ENCODE results near the gene AK9.
"Not testable (repeated sequence)": the region's sequence is repeated elsewhere in the genome, so short reads cannot be mapped to it uniquely, and the experiment has no call there.

Gene AK9

DNA sequence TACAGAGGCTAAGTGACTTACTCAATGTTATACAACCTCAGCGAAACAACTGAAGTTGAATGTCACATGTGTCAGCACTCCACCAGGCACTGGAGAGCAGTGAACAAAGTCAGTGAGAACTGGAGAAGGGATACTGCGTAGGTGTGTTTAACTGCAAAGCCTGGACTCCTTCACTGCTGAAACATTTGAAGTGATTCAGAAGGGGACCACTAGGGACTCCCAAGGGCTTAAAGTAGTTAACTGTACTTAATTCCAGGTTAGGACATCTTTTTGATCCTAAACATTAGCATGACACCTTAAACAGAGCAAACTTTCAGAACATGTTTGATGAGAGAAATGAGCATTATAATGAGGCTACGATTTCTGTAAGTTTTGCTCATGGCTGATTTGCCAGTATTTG is 163.0 kb downstream of the AK9 start:
- Histone ChIP-seq H3K4me3 (ENCODE audit: low read depth in 1 of 2, low read length in 1 of 2) (no peak overlapping the region), H3K27ac (no peak overlapping the region), H3K4me1 (ENCODE audit: control insufficient read depth in 1 of 2, insufficient read depth in 1 of 2, low read depth in 1 of 2, low read length in 1 of 2) (peaks cover 5 to 6% of the 10 kb centered on the region in 2 experiments), H3K27me3 (no peaks in the 10 kb centered on the region), H3K9me3 (no peaks in the 10 kb centered on the region), H3K36me3 (no peaks in the 10 kb centered on the region)
- TF ChIP-seq, protein P1, sequence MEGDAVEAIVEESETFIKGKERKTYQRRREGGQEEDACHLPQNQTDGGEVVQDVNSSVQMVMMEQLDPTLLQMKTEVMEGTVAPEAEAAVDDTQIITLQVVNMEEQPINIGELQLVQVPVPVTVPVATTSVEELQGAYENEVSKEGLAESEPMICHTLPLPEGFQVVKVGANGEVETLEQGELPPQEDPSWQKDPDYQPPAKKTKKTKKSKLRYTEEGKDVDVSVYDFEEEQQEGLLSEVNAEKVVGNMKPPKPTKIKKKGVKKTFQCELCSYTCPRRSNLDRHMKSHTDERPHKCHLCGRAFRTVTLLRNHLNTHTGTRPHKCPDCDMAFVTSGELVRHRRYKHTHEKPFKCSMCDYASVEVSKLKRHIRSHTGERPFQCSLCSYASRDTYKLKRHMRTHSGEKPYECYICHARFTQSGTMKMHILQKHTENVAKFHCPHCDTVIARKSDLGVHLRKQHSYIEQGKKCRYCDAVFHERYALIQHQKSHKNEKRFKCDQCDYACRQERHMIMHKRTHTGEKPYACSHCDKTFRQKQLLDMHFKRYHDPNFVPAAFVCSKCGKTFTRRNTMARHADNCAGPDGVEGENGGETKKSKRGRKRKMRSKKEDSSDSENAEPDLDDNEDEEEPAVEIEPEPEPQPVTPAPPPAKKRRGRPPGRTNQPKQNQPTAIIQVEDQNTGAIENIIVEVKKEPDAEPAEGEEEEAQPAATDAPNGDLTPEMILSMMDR (IDR thresholded peaks at IDR 0.05): no peak

DNA sequence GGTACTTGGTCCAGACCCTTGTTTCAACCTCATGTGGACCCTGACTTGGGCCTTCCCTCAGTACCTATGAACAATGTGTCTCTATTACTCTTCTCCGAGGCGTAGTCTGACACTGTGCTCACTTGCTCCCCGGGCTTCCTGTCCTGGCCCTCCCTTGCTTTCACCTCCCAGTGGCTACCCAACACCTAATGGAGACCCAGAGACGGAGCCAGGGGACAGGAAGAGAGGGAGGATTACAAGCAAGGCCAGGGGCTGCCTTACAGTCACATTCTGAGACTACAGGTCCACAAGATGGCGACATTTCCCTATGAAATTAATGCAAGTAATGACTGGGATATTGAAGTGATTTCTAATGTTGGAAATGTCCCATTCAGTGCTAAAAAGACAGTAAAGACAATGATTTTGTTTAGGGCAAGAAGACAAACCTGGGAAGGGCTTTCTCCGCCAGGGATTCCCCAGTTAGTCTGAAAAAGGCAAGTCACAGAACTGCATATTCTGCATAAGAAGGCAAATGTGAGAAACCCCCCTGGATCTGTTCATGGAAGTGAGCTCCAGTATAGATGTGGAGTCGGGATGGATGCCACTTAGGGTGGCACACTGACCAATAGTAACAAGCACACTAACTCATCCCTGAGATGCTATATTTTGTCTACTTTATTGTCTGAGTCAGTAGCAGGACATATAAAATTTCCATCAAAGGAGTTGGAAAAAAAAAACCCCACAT is 163.9 kb downstream of the AK9 start:
- Histone ChIP-seq H3K27me3 (no peaks in the 10 kb centered on the region), H3K9me3 (no peaks in the 10 kb centered on the region), H3K27ac (no peak overlapping the region), H3K36me3 (no peaks in the 10 kb centered on the region), H3K4me1 (ENCODE audit: control insufficient read depth in 1 of 2, insufficient read depth in 1 of 2, low read depth in 1 of 2, low read length in 1 of 2) (peaks cover 5 to 6% of the 10 kb centered on the region in 2 experiments), H3K4me3 (ENCODE audit: low read depth in 1 of 2, low read length in 1 of 2) (no peak overlapping the region)
- TF ChIP-seq, protein P1 (IDR thresholded peaks at IDR 0.05): peak; percentile 42

DNA sequence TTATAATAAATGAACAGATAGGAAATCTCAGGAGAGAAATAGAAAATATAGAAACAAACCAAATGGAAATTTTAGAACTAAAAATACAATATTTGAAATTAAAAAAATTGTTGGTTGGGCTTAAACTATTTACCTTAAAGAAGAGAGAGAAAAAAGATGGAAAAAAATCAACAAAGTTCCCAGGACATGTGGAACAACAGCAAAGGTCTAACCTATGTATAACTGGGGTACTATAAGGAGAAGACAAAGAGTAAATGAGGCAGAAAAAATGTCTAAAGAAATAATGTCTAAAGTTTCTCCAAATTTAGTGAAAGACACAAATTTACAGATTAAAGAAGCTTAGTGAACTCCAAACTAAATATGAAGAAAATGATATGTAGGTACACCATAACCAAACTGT is 166.9 kb downstream of the AK9 start:
- H3K27ac ChIP-seq: no peak overlapping the region
- no peaks in the 10 kb centered on the region for H3K9me3 ChIP-seq
- no peak overlapping the region for H3K4me3 ChIP-seq (ENCODE audit: low read depth in 1 of 2, low read length in 1 of 2)
- H3K27me3 ChIP-seq: no peaks in the 10 kb centered on the region
- TF ChIP-seq, protein P1 (IDR thresholded peaks at IDR 0.05): no peak
- no peaks in the 10 kb centered on the region for H3K36me3 ChIP-seq
- peaks cover 5 to 6% of the 10 kb centered on the region in 2 experiments for H3K4me1 ChIP-seq (ENCODE audit: control insufficient read depth in 1 of 2, insufficient read depth in 1 of 2, low read depth in 1 of 2, low read length in 1 of 2)

DNA sequence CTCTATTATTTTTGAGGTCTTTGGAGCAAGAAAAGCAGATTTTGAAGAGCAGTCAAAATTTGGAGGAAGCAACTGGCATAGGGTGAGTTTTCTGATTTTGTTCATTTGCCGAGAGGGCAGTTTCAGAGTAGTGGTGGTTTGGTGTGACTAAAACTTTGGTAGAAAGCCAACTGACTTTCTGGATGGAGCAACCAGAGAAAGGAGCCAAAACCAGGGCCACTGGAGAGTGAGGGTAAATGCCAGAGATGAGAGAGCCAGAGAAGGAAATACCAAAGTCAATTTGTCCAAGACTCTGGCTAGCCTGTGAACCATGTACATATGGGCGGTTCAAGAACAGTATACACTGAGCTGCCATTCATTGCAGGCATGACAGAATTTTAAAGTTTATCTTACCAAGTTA is 167.5 kb downstream of the AK9 start:
- H3K27me3 ChIP-seq: no peaks in the 10 kb centered on the region
- no peak overlapping the region for H3K27ac ChIP-seq
- no peaks in the 10 kb centered on the region for H3K36me3 ChIP-seq
- TF ChIP-seq, protein P1 (IDR thresholded peaks at IDR 0.05): no peak
- no peak overlapping the region for H3K4me3 ChIP-seq (ENCODE audit: low read depth in 1 of 2, low read length in 1 of 2)
- no peaks in the 10 kb centered on the region for H3K9me3 ChIP-seq
- H3K4me1 ChIP-seq (ENCODE audit: control insufficient read depth in 1 of 2, insufficient read depth in 1 of 2, low read depth in 1 of 2, low read length in 1 of 2): peaks cover 5 to 6% of the 10 kb centered on the region in 2 experiments

DNA sequence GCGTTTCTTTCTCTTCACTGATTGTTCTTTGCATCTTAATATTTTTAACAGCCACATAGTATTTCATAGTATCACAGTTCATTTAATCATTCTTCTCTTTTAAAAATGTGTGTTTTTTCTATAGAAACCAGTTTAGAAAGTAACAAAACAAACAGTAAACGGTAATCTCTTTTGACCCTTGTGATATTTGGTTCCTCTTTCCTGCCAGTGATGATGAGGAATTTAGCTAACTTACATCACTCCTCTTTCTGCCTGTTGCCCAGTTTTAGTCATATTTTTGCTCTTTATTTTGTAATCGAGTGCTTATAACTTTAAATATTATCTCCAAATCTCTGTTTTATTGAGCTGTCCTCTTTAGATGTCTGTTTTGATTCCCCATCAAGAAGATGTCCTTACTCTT is 169.9 kb downstream of the AK9 start:
- no peaks in the 10 kb centered on the region for H3K27me3 ChIP-seq
- peaks cover 6 to 10% of the 10 kb centered on the region in 2 experiments for H3K4me1 ChIP-seq (ENCODE audit: control insufficient read depth in 1 of 2, insufficient read depth in 1 of 2, low read depth in 1 of 2, low read length in 1 of 2)
- TF ChIP-seq, protein P1 (IDR thresholded peaks at IDR 0.05): no peak

DNA sequence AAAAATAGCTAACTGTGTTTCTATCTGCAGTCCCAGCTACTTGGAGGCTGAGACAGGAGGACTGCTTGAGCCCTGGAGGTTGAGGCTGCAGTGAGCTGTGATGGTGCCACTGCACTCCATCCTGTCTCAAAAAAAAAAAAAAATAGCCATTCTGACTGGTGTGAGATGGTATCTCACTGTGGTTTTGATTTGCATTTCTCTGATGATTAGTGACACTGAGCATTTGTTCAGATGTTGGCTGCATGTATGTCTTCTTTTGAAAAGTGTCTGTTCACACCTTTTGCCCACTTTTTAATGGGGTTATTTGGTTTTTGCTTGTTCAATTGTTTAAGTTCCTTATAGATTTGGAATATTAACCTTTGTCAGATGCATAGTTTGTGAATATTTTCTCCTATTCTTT is 171.4 kb downstream of the AK9 start:
- not testable (repeated sequence) for H3K9me3 ChIP-seq; H3K27ac ChIP-seq; H3K4me3 ChIP-seq (ENCODE audit: low read depth in 1 of 2, low read length in 1 of 2); H3K27me3 ChIP-seq; H3K36me3 ChIP-seq
- H3K4me1 ChIP-seq (ENCODE audit: control insufficient read depth in 1 of 2, insufficient read depth in 1 of 2, low read depth in 1 of 2, low read length in 1 of 2): peaks cover 12 to 18% of the 10 kb centered on the region in 2 experiments

More for the DNA sequence above, 169.9 kb downstream of the AK9 start:
- no peaks in the 10 kb centered on the region for H3K36me3 ChIP-seq
- no peak overlapping the region for H3K4me3 ChIP-seq (ENCODE audit: low read depth in 1 of 2, low read length in 1 of 2)
- no peak overlapping the region for H3K27ac ChIP-seq
- no peaks in the 10 kb centered on the region for H3K9me3 ChIP-seq

All from neutrophil (primary cell).